ENCODE data around the gene RPS18. TPM values are rescaled to one million over a fixed set of nuclear protein-coding genes. Genes with fewer than 3 reads are reported as not detected.
A peak's percentile ranks its signal among the peaks of the same experiment; 100 is the strongest.

Gene RPS18
- total and polyA plus RNA-seq, 9 of the 15 experiments (the other 6 are each of a cell fraction or from before 2014, with no cell fraction given), result 5,023 to 17,516 (median 8,131) TPM

- TF ChIP-seq ZNF318 (IDR thresholded peaks at IDR 0.05; ENCODE audit: borderline replicate concordance in 1 of 2, low read depth in 1 of 2) (peak in 1 of 2 experiments; percentile 96; a peak in 2 of 4 replicates), KLF10 (CRISPR knock-in tag; IDR thresholded peaks at IDR 0.05) (no peak), CAMTA2 (CRISPR knock-in tag; conservative IDR thresholded peaks at IDR 0.05) (0 out of 2 replicates have a peak, but pooled peaks have one; percentile 76), SIRT6 (IDR thresholded peaks at IDR 0.05; ENCODE audit: low read depth, low read length) (no peak), HMGXB4 (CRISPR knock-in tag; IDR thresholded peaks at IDR 0.05) (peak; percentile 86), CTCF (IDR thresholded peaks at IDR 0.05 in 2 of 3, conservative IDR thresholded peaks at IDR 0.05 in 1 of 3; ENCODE audit: insufficient read depth in 2 of 3, low read depth in 1 of 3, low read length in 3 of 3) (no peak), ZNF232 (CRISPR knock-in tag; IDR thresholded peaks at IDR 0.05) (peak; percentile 65; the same call in 1 of the 2 replicates), GATAD2A (IDR thresholded peaks at IDR 0.05) (peak; percentile 51; the same call in 1 of the 2 replicates), ARID4B (CRISPR knock-in tag; IDR thresholded peaks at IDR 0.05) (peak; percentile 81)
These were observed at the start of gene RPS18, which contains the start of gene VPS52 (continued) for GRCh38 chr6:33271468-33272274.

Measured in K562 (cell line).